ENCODE data around the gene BMP7.

BMP7 gene

GRCh38 chr20:57138198-57138995, 128.0 kb downstream of the BMP7 start:
- Histone ChIP-seq H3K27me3 (ENCODE audit: control insufficient read depth, insufficient read depth, low read length) (no peaks in the 10 kb centered on the region), H3K27ac (ENCODE audit: low read length) (no peak overlapping the region), H3K9me3 (ENCODE audit: control insufficient read depth, insufficient read depth, low read length) (no peaks in the 10 kb centered on the region), H3K4me3 (ENCODE audit: low read length) (no peak overlapping the region), H3K36me3 (ENCODE audit: control insufficient read depth, insufficient read depth, low read length) (no peaks in the 10 kb centered on the region), H3K4me1 (ENCODE audit: control insufficient read depth, insufficient read depth, low read length) (no peaks in the 10 kb centered on the region)
- no CpG with 5 or more reads among the region's 17 CpGs for WGBS (ENCODE audit: insufficient coverage, insufficient read length)
- no peak for DNase-seq (ENCODE audit: low read depth, low spot score)

DNA sequence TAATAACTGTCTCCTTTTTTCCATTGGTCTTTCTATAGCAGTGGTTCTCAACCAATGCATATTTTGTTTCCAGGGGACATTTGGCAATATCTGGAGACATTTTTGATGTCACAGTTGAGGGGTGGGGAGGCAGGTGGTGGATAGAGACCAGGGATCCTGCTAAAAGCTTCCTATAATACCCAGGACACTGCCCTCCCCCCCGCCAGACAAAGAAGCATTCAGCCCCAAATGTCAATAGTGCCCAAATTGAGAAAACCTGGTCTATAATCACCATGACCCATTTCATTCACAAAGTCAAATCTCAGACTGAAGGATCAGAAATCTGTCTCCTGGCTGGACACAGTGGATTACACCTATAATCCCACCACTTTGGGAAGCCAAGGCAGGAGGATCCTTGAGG, 128.8 kb downstream of the BMP7 start:
- Histone ChIP-seq H3K4me3 (ENCODE audit: low read length) (no peak overlapping the region), H3K9me3 (ENCODE audit: control insufficient read depth, insufficient read depth, low read length) (no peaks in the 10 kb centered on the region), H3K27me3 (ENCODE audit: control insufficient read depth, insufficient read depth, low read length) (no peaks in the 10 kb centered on the region), H3K27ac (ENCODE audit: low read length) (no peak overlapping the region), H3K4me1 (ENCODE audit: control insufficient read depth, insufficient read depth, low read length) (no peaks in the 10 kb centered on the region), H3K36me3 (ENCODE audit: control insufficient read depth, insufficient read depth, low read length) (no peaks in the 10 kb centered on the region)
- DNase-seq (ENCODE audit: low read depth, low spot score): no peak
- no CpG with 5 or more reads among the region's 1 CpG for WGBS (ENCODE audit: insufficient coverage, insufficient read length)

DNA sequence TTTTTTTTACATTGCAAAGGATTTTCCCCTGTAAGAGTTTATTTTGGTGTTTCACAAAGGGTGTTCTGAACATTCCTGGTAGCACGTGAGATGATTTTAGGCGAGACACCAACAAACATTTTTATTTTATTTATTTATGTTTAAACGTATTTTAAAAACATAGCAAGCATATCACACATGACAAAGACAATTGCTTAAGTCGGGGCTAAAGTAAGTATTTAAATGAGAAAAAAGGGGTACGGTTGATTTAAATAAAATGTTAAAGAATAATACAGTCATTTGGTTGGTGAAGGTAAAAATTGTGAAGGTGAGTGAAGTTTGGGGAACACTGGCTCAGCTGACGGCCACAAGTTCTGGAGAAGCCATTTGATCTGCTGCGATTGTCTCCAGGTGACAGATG, 129.7 kb downstream of the BMP7 start:
- Histone ChIP-seq H3K36me3 (ENCODE audit: control insufficient read depth, insufficient read depth, low read length) (no peaks in the 10 kb centered on the region), H3K27me3 (ENCODE audit: control insufficient read depth, insufficient read depth, low read length) (no peaks in the 10 kb centered on the region), H3K4me1 (ENCODE audit: control insufficient read depth, insufficient read depth, low read length) (no peaks in the 10 kb centered on the region), H3K27ac (ENCODE audit: low read length) (no peak overlapping the region), H3K4me3 (ENCODE audit: low read length) (no peak overlapping the region), H3K9me3 (ENCODE audit: control insufficient read depth, insufficient read depth, low read length) (no peaks in the 10 kb centered on the region)
- no peak for DNase-seq (ENCODE audit: low read depth, low spot score)
- 100% methylated on average over 2 of the region's 7 CpGs for WGBS (ENCODE audit: insufficient coverage, insufficient read length)

DNA sequence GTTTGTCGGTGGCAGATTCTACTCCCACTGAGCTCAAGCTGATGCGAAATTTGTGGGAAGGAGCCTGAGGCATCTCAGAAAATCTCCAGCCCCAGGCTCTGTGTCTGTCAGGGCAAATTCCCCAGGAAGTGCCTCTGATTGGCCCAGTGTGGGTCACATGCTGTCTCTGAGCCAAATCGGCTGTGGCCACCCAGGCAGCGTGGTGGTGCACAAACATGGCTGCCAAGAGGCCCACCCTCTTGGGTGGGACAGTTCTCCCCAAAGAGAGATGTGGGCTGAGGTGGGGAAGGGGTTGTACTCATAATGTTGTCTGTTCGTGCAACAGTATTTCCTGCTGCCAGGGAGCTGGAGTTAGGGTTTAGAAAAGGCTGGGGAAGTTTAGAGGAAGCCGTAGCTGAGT, 130.6 kb downstream of the BMP7 start:
- Histone ChIP-seq H3K9me3 (ENCODE audit: control insufficient read depth, insufficient read depth, low read length) (no peaks in the 10 kb centered on the region), H3K4me3 (ENCODE audit: low read length) (no peak overlapping the region), H3K27me3 (ENCODE audit: control insufficient read depth, insufficient read depth, low read length) (no peaks in the 10 kb centered on the region), H3K27ac (ENCODE audit: low read length) (no peak overlapping the region), H3K4me1 (ENCODE audit: control insufficient read depth, insufficient read depth, low read length) (no peaks in the 10 kb centered on the region), H3K36me3 (ENCODE audit: control insufficient read depth, insufficient read depth, low read length) (no peaks in the 10 kb centered on the region)
- DNase-seq (ENCODE audit: low read depth, low spot score): no peak
- no CpG with 5 or more reads among the region's 6 CpGs for WGBS (ENCODE audit: insufficient coverage, insufficient read length)

GRCh38 chr20:57134804-57135203, 131.6 kb downstream of the BMP7 start:
- Histone ChIP-seq H3K4me1 (ENCODE audit: control insufficient read depth, insufficient read depth, low read length) (no peaks in the 10 kb centered on the region), H3K4me3 (ENCODE audit: low read length) (no peak overlapping the region), H3K27me3 (ENCODE audit: control insufficient read depth, insufficient read depth, low read length) (no peaks in the 10 kb centered on the region), H3K27ac (ENCODE audit: low read length) (no peak overlapping the region), H3K9me3 (ENCODE audit: control insufficient read depth, insufficient read depth, low read length) (no peaks in the 10 kb centered on the region), H3K36me3 (ENCODE audit: control insufficient read depth, insufficient read depth, low read length) (no peaks in the 10 kb centered on the region)
- no peak for DNase-seq (ENCODE audit: low read depth, low spot score)
- WGBS (ENCODE audit: insufficient coverage, insufficient read length): no CpG with 5 or more reads among the region's 4 CpGs

- WGBS (ENCODE audit: insufficient coverage, insufficient read length): no CpG with 5 or more reads among the region's 14 CpGs
- no peaks in the 10 kb centered on the region for H3K9me3 ChIP-seq (ENCODE audit: control insufficient read depth, insufficient read depth, low read length)
- no peaks in the 10 kb centered on the region for H3K36me3 ChIP-seq (ENCODE audit: control insufficient read depth, insufficient read depth, low read length)
- H3K4me1 ChIP-seq (ENCODE audit: control insufficient read depth, insufficient read depth, low read length): no peaks in the 10 kb centered on the region
- no peak overlapping the region for H3K4me3 ChIP-seq (ENCODE audit: low read length)
- H3K27ac ChIP-seq (ENCODE audit: low read length): no peak overlapping the region
- DNase-seq (ENCODE audit: low read depth, low spot score): no peak
- H3K27me3 ChIP-seq (ENCODE audit: control insufficient read depth, insufficient read depth, low read length): no peaks in the 10 kb centered on the region
Observed at GRCh38 chr20:57133926-57134650, 132.4 kb downstream of the BMP7 start.

GRCh38 chr20:57131601-57132391, 134.6 kb downstream of the BMP7 start:
- no peaks in the 10 kb centered on the region for H3K36me3 ChIP-seq (ENCODE audit: control insufficient read depth, insufficient read depth, low read length)
- no CpG with 5 or more reads among the region's 13 CpGs for WGBS (ENCODE audit: insufficient coverage, insufficient read length)
- 0 out of 2 replicates have a peak, but pooled peaks cover 1% of the 10 kb centered on the region for H3K4me1 ChIP-seq (ENCODE audit: control insufficient read depth, insufficient read depth, low read length)
- no peak overlapping the region for H3K4me3 ChIP-seq (ENCODE audit: low read length)
- no peak overlapping the region for H3K27ac ChIP-seq (ENCODE audit: low read length)
- DNase-seq (ENCODE audit: low read depth, low spot score): no peak
- no peaks in the 10 kb centered on the region for H3K27me3 ChIP-seq (ENCODE audit: control insufficient read depth, insufficient read depth, low read length)
- H3K9me3 ChIP-seq (ENCODE audit: control insufficient read depth, insufficient read depth, low read length): no peaks in the 10 kb centered on the region

DNA sequence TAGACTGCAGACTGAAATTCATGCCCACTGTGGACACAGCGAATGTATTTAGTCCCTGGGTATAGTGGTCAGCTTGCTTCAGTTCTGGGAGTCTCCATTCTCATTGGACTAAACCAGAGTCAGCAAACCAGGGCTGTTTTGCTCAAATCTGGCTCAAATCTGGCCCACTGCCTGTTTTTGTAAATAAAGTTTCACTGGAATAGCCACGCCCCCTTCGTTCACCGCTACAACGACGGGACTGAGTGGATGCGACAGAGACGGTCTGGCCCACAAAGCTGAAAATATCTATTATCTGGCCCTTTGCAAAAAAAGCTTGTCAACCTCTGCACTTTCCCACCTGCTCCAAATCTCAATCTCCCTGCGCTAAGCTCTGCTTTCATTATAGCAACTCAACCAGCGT, 135.4 kb downstream of the BMP7 start:
- Histone ChIP-seq H3K9me3 (ENCODE audit: control insufficient read depth, insufficient read depth, low read length) (no peaks in the 10 kb centered on the region), H3K4me3 (ENCODE audit: low read length) (no peak overlapping the region), H3K36me3 (ENCODE audit: control insufficient read depth, insufficient read depth, low read length) (no peaks in the 10 kb centered on the region), H3K27ac (ENCODE audit: low read length) (no peak overlapping the region), H3K4me1 (ENCODE audit: control insufficient read depth, insufficient read depth, low read length) (0 out of 2 replicates have a peak, but pooled peaks cover 1% of the 10 kb centered on the region), H3K27me3 (ENCODE audit: control insufficient read depth, insufficient read depth, low read length) (no peaks in the 10 kb centered on the region)
- no CpG with 5 or more reads among the region's 10 CpGs for WGBS (ENCODE audit: insufficient coverage, insufficient read length)
- no peak for DNase-seq (ENCODE audit: low read depth, low spot score)

DNA sequence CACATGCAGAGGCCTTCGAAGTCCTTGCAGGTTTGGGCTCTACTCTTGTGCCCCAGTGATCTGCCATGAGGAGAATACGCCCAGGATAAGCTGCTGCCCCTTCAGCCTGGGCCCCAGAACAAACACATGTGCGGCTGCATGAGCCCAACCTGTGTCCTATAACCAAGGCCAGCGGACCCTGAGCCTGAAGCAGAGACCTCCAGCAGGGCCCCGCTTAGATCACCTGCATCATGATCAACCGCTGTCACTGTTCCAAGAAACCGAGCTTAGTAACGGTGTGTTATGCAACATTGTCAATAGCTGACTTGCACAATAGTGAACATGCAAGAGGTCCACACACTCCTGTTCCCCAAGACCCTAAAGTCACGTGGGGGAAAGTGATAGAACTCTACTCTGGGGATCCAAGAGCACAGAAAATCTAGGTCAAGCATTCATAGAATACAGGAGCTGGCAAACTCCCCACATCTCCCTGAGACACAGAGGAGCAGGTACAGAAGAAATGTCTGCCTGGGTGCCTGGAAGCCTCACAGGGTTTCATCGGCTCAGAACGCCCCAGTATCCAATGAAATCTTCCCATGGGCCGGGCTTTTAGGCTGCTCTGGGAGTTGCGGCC, 136.2 kb downstream of the BMP7 start:
- H3K9me3 ChIP-seq (ENCODE audit: control insufficient read depth, insufficient read depth, low read length): no peaks in the 10 kb centered on the region
- no peak for DNase-seq (ENCODE audit: low read depth, low spot score)
- H3K27ac ChIP-seq (ENCODE audit: low read length): no peak overlapping the region
- WGBS (ENCODE audit: insufficient coverage, insufficient read length): no CpG with 5 or more reads among the region's 13 CpGs
- no peaks in the 10 kb centered on the region for H3K27me3 ChIP-seq (ENCODE audit: control insufficient read depth, insufficient read depth, low read length)
- no peaks in the 10 kb centered on the region for H3K36me3 ChIP-seq (ENCODE audit: control insufficient read depth, insufficient read depth, low read length)
- 0 out of 2 replicates have a peak, but pooled peaks cover 1% of the 10 kb centered on the region for H3K4me1 ChIP-seq (ENCODE audit: control insufficient read depth, insufficient read depth, low read length)
- no peak overlapping the region for H3K4me3 ChIP-seq (ENCODE audit: low read length)

DNA sequence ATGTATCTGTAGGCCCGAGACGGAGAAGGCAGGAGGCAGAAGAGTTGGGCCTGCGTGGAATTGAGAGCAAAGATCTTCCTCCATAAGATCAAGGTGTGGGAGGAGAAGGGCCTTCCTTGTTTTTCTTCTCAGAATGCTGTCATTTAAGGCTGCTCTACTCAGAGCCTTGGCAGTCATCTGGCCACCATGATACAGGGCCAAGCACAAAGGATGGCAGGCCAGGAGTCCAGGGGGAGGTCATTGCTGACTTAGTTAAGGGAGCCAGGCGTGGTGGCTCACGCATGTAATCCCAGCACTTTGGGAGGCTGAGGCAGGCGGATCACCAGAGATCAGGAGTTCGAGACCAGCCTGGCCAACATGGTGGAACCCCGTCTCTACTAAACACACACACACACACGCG, 137.1 kb downstream of the BMP7 start:
- DNase-seq (ENCODE audit: low read depth, low spot score): no peak
- Histone ChIP-seq H3K27ac (ENCODE audit: low read length) (no peak overlapping the region), H3K27me3 (ENCODE audit: control insufficient read depth, insufficient read depth, low read length) (no peaks in the 10 kb centered on the region), H3K4me1 (ENCODE audit: control insufficient read depth, insufficient read depth, low read length) (0 out of 2 replicates have a peak, but pooled peaks cover 1% of the 10 kb centered on the region), H3K36me3 (ENCODE audit: control insufficient read depth, insufficient read depth, low read length) (no peaks in the 10 kb centered on the region), H3K4me3 (ENCODE audit: low read length) (no peak overlapping the region), H3K9me3 (ENCODE audit: control insufficient read depth, insufficient read depth, low read length) (no peaks in the 10 kb centered on the region)
- WGBS (ENCODE audit: insufficient coverage, insufficient read length): no CpG with 5 or more reads among the region's 10 CpGs
